Measurements from ENCODE around the gene MAGEB17. TPM values are rescaled to one million over a fixed set of nuclear protein-coding genes. Genes with fewer than 3 reads are reported as not detected.
"Not testable (repeated sequence)": the region's sequence is repeated elsewhere in the genome, so short reads cannot be mapped to it uniquely, and the experiment has no call there.

The MAGEB17 gene
- total RNA-seq, 1 experiment from 2014 or later = 0.06 TPM

GRCh38 chrX:16141422-16142245 lies 25.6 kb upstream of the MAGEB17 start:
- no peak overlapping the region for H3K4me3 ChIP-seq

DNA sequence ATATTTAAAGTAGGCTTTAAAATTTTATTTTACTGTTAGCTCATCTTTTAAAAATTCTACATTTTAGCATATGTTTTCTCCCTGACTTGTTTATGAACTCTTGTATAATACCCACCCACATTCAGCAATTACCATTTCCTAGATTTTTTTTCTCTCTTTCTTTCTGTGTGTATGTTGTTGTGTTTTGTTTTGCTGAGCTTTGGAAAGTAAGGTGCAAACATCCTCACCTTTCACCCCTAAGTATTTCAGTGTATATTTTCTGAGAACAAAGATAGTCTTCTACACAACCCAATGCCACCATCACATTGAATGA lies 25.1 kb upstream of the MAGEB17 start:
- H3K4me1 ChIP-seq = no peaks in the 10 kb centered on the region
- no peak overlapping the region for H3K27ac ChIP-seq
- no peaks in the 10 kb centered on the region for H3K27me3 ChIP-seq
- no peaks in the 10 kb centered on the region for H3K9me3 ChIP-seq (replicated peaks)
- H3K36me3 ChIP-seq = no peaks in the 10 kb centered on the region
- no peak overlapping the region for H3K4me3 ChIP-seq
- DNase-seq = no peak

More at GRCh38 chrX:16141422-16142245, 25.6 kb upstream of the MAGEB17 start:
- Histone ChIP-seq H3K9me3 (replicated peaks) (no peaks in the 10 kb centered on the region), H3K36me3 (no peaks in the 10 kb centered on the region), H3K4me1 (no peaks in the 10 kb centered on the region), H3K27me3 (no peaks in the 10 kb centered on the region), H3K27ac (no peak overlapping the region)
- DNase-seq = no peak

- Histone ChIP-seq H3K36me3 (no peaks in the 10 kb centered on the region), H3K27me3 (no peaks in the 10 kb centered on the region), H3K9me3 (replicated peaks) (no peaks in the 10 kb centered on the region), H3K4me1 (no peaks in the 10 kb centered on the region), H3K4me3 (no peak overlapping the region), H3K27ac (no peak overlapping the region)
- DNase-seq = no peak
Observed at GRCh38 chrX:16143968-16144367, 23.3 kb upstream of the MAGEB17 start.

DNA sequence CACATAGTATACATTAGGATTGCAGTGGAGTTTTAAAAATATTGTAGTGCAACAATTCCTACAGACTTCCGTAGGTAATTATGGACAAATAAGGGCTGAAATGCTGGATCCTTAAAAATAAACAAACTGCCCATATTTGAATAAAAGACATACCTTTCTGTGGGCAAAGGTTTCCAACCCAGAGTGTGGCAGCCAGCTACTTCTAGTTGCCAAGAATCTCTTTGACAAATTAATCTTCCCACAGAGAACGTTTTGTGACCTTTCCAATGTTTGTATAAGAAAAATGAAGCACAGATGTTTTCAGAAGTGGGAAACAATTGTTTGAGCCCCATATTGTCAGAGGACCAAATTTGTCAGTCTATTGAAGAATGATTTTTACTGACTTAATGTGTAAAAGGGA lies 22.9 kb upstream of the MAGEB17 start:
- no peaks in the 10 kb centered on the region for H3K36me3 ChIP-seq
- no peak overlapping the region for H3K4me3 ChIP-seq
- no peak overlapping the region for H3K27ac ChIP-seq
- DNase-seq = no peak
- no peaks in the 10 kb centered on the region for H3K4me1 ChIP-seq
- no peaks in the 10 kb centered on the region for H3K27me3 ChIP-seq
- no peaks in the 10 kb centered on the region for H3K9me3 ChIP-seq (replicated peaks)

- H3K36me3 ChIP-seq; H3K27ac ChIP-seq; H3K4me3 ChIP-seq; H3K9me3 ChIP-seq (replicated peaks); DNase-seq; H3K4me1 ChIP-seq; H3K27me3 ChIP-seq: not testable (repeated sequence)
Observed at GRCh38 chrX:16145093-16145492, 22.2 kb upstream of the MAGEB17 start.

GRCh38 chrX:16145656-16146055 lies 21.6 kb upstream of the MAGEB17 start:
- Histone ChIP-seq H3K27ac (no peak overlapping the region), H3K36me3 (no peaks in the 10 kb centered on the region), H3K9me3 (replicated peaks) (no peaks in the 10 kb centered on the region), H3K4me1 (no peaks in the 10 kb centered on the region), H3K4me3 (no peak overlapping the region), H3K27me3 (no peaks in the 10 kb centered on the region)
- DNase-seq = no peak

- no peaks in the 10 kb centered on the region for H3K4me1 ChIP-seq
- H3K27me3 ChIP-seq = no peaks in the 10 kb centered on the region
- no peak overlapping the region for H3K4me3 ChIP-seq
- no peaks in the 10 kb centered on the region for H3K36me3 ChIP-seq
- DNase-seq = no peak
- no peaks in the 10 kb centered on the region for H3K9me3 ChIP-seq (replicated peaks)
- H3K27ac ChIP-seq = no peak overlapping the region
Observed at GRCh38 chrX:16148896-16149295, 18.4 kb upstream of the MAGEB17 start.

DNA sequence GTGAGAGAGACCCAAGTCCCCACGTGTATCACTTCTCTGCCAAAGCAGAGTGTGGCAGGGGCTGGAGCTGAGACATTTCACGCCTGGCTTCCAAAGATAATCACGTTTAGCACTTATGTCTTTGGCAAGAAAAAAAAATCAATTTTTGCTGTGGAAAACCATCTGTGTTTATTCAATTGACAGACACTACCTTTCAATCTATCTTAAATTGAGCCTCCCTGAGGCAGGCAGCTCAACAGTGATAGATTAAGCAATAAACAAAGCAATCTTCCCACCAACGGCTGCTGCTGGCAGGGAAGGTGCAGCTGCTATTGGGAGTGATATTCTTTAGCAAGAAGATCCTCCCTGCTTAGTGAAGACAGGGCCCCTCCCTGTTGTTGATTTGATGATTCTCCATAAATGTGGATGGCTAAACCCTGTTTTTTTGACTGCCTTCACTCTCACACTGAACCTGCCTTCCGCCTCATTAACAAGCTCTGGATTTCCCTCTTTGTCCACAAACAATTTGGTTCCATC lies 11.6 kb upstream of the MAGEB17 start:
- no peaks in the 10 kb centered on the region for H3K27me3 ChIP-seq
- no peak overlapping the region for H3K27ac ChIP-seq
- DNase-seq = no peak
- H3K4me3 ChIP-seq = no peak overlapping the region
- H3K9me3 ChIP-seq (replicated peaks) = no peaks in the 10 kb centered on the region
- H3K4me1 ChIP-seq = peaks cover 8% of the 10 kb centered on the region
- H3K36me3 ChIP-seq = no peaks in the 10 kb centered on the region

GRCh38 chrX:16156692-16157331 lies 10.5 kb upstream of the MAGEB17 start:
- H3K27me3 ChIP-seq = no peaks in the 10 kb centered on the region
- no peaks in the 10 kb centered on the region for H3K9me3 ChIP-seq (replicated peaks)
- no peak overlapping the region for H3K27ac ChIP-seq
- H3K4me1 ChIP-seq = peaks cover 18% of the 10 kb centered on the region
- H3K36me3 ChIP-seq = no peaks in the 10 kb centered on the region
- H3K4me3 ChIP-seq = no peak overlapping the region
- DNase-seq = no peak

GRCh38 chrX:16160729-16161128 lies 6.6 kb upstream of the MAGEB17 start:
- Histone ChIP-seq H3K36me3 (no peaks in the 10 kb centered on the region), H3K27ac (peak overlapping the region; percentile 58), H3K4me3 (no peak overlapping the region), H3K9me3 (replicated peaks) (no peaks in the 10 kb centered on the region), H3K27me3 (no peaks in the 10 kb centered on the region), H3K4me1 (peaks cover 18% of the 10 kb centered on the region)
- peak in 1 of 2 experiments; percentile 25 for DNase-seq

DNA sequence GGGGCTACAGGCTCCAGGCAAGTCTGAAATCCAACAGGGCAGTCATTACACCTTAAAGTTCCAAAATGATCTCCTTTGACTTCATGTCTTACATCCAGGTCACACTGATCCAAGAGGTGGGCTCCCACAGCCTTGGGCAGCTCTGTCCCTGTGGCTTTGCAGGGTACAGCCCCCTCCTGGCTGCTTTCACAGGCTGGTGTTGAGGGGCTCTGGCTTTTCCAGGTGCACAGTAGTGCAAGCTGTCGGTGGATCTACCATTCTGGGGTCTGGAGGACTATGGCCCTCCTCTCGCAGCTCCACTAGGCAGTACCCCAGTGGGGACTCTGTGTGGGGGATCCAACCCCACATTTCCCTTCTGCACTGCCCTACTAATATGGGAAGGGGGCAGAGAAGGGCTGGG lies 6.1 kb upstream of the MAGEB17 start:
- H3K27me3 ChIP-seq; DNase-seq; H3K36me3 ChIP-seq; H3K4me3 ChIP-seq; H3K9me3 ChIP-seq (replicated peaks): not testable (repeated sequence)
- peak overlapping the region; percentile 58 for H3K27ac ChIP-seq
- H3K4me1 ChIP-seq = peaks cover 18% of the 10 kb centered on the region

GRCh38 chrX:16162391-16162790 lies 4.9 kb upstream of the MAGEB17 start:
- Histone ChIP-seq H3K4me3 (no peak overlapping the region), H3K36me3 (no peaks in the 10 kb centered on the region), H3K4me1 (peaks cover 18% of the 10 kb centered on the region), H3K27me3 (no peaks in the 10 kb centered on the region), H3K27ac (no peak overlapping the region), H3K9me3 (replicated peaks) (no peaks in the 10 kb centered on the region)
- no peak for DNase-seq

GRCh38 chrX:16164748-16165147 lies 2.5 kb upstream of the MAGEB17 start:
- Histone ChIP-seq H3K36me3 (no peaks in the 10 kb centered on the region), H3K27me3 (no peaks in the 10 kb centered on the region), H3K9me3 (replicated peaks) (no peaks in the 10 kb centered on the region), H3K4me3 (no peak overlapping the region), H3K27ac (no peak overlapping the region), H3K4me1 (peaks cover 18% of the 10 kb centered on the region)
- DNase-seq = no peak

DNA sequence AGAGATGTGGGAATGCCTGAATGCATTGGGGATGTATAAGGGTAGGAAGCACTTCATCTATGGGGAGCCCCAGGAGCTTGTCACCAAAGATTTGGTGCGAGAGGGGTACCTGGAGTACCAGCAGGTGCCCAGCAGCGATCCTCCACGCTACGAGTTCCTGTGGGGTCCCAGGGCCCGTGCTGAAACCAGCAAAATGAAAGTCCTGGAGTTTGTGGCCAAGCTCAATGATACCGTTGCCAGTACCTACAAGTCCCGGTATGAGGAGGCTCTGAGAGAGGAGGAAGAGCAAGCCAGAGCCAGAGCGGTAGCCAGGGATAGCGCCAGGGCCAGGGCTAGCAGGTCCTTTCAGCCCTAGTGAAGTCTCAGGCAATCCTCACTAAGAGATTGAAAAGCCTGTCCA lies 3.8 kb downstream of the MAGEB17 start:
- Histone ChIP-seq H3K9me3 (replicated peaks) (no peaks in the 10 kb centered on the region), H3K36me3 (no peaks in the 10 kb centered on the region), H3K27ac (no peak overlapping the region), H3K27me3 (no peaks in the 10 kb centered on the region), H3K4me3 (no peak overlapping the region), H3K4me1 (no peaks in the 10 kb centered on the region)
- no peak for DNase-seq

- Histone ChIP-seq H3K27me3 (no peaks in the 10 kb centered on the region), H3K9me3 (replicated peaks) (no peaks in the 10 kb centered on the region), H3K4me3 (no peak overlapping the region), H3K4me1 (no peaks in the 10 kb centered on the region), H3K36me3 (no peaks in the 10 kb centered on the region), H3K27ac (no peak overlapping the region)
- no peak for DNase-seq
Observed at GRCh38 chrX:16171944-16172343, 4.7 kb downstream of the MAGEB17 start.

GRCh38 chrX:16172391-16172790 lies 5.1 kb downstream of the MAGEB17 start:
- no peaks in the 10 kb centered on the region for H3K27me3 ChIP-seq
- no peak overlapping the region for H3K4me3 ChIP-seq
- H3K36me3 ChIP-seq = no peaks in the 10 kb centered on the region
- H3K27ac ChIP-seq = no peak overlapping the region
- no peaks in the 10 kb centered on the region for H3K4me1 ChIP-seq
- H3K9me3 ChIP-seq (replicated peaks) = no peaks in the 10 kb centered on the region
- DNase-seq = no peak
